Left forelimb (tissue), 1 donor: ENCODE results near the gene TFR2.

Experiments
- DNase-seq: peaks from one replicate; pipeline ENCODE4 v3.0.0-alpha.2; 2018; ENCODE audit warnings: low spot score

TFR2 gene

DNA sequence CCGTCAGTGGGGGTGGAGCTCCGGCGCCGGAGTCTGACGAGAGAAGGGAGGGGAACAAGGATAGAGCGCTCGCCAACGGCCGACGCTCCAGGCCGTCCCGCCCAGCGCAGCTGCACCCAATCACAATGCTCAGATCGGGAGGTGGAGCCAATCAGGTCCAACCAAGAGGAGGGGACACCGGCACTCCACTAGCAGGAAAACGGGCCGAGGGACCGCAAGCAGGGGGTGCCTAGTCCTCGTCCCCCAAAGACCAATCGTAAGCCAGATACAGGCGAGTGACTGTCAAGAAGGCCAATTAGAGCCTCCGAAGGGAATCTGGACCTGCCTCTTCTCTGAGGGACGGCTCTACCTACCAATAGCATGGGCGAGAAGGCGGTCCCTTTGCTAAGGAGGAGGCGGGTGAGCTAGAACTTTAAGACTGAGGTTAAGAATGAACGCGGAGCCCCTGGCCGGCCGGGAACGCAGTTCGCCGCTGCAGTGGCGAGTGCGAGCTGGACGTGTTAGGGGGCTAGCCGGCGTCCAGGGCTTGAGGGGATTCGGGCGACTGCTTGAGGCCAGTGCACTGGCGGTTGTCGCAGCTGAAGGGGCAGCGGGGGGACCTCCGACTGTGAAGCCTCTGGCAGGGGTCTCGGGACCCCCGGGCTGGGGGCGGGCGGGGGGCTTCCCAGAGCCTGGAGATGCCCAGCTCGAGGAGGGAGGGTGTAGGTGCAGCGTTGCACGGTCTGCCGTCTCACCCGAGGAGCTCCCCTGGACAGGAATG lies 54.9 kb downstream of the TFR2 start, which contains the start of gene FBXO24:
TSS of gene FBXO24 (plus strand) at position 63 of the 760 bp plus-strand sequence. CDS start at position 361, 298 bp downstream.
- peak; percentile 99 for DNase-seq

DNA sequence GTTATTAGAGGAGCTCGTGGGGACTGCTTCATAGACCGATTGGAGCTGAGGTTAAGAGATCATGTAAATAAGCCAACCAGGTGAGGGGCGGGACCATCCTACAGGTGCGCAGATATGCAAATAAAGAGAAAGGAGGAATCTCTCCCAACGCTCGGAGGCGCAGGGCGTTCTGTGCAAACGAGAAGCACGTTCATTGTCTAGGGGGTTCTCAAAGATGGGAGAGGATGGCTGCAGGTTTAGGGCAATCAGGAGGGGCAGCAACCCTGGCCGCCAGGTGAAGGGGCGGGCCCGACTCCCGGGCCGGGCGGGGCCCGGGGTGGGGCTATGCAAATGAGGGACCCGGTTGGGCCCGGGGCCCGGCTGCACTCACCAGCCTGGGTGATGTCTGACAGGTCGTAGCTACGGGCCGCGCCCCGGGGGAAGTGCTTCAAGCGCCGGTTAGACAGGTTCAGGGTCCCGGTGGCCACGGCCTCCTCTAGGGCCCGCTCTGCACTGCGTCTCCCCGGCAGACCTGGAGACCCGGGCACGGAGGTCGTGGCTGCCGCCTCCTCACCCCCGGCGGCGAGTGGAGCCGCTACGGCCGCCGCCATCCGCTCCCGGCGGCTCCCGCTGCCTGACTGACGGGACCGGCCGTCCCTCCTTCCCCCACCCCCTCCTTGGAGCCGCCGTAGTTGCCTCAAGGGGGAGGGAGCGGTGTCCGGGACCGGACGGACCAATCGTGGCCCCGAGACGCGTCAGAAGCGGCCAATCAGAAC lies 55.7 kb downstream of the TFR2 start, which contains the start of gene LRCH4:
TSS of gene LRCH4 (minus strand) at position 619 of the 755 bp plus-strand sequence. CDS start at position 590, 29 bp downstream.
- DNase-seq, result no peak

DNA sequence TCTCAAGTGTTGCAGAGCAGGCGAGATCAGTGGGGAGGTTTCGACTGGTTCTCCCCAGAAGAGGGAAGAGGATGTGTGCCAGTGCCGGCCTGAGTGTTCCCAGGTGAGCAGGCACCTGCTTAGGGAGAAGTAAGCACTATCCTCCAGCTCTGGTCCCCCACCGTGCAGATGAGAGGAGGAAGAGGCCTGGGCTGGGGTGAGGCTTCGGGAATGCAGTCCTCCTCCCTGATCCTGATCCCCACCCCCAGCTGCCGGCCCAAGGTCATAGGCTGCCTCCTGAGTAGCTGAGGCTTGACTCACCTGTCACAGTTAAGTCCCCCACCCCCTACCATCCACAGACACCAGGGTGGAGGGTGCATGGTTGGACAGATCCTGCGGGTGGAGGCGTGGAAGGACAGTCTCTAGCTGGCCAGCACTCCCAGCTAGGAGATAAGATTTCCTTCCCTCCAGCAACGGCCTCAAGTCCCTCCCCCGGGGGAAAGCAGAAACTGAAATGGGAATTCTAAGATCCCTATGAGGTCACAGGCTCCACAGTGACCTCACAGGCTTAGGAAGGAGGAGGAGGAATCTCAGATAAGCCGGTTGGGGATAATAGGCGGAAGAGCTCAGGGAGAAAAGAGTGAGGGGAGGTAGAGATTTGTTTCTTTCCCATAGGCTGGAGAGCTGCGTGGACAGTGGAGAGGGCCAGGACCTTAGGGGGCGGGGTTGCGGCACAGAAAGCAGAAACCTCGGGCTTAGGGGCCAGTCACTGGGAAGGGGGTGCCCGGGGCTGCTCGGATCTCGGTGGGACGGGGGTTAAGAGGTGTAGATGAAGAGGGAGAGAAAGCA lies 56.5 kb downstream of the TFR2 start:
- DNase-seq, result no peak

DNA sequence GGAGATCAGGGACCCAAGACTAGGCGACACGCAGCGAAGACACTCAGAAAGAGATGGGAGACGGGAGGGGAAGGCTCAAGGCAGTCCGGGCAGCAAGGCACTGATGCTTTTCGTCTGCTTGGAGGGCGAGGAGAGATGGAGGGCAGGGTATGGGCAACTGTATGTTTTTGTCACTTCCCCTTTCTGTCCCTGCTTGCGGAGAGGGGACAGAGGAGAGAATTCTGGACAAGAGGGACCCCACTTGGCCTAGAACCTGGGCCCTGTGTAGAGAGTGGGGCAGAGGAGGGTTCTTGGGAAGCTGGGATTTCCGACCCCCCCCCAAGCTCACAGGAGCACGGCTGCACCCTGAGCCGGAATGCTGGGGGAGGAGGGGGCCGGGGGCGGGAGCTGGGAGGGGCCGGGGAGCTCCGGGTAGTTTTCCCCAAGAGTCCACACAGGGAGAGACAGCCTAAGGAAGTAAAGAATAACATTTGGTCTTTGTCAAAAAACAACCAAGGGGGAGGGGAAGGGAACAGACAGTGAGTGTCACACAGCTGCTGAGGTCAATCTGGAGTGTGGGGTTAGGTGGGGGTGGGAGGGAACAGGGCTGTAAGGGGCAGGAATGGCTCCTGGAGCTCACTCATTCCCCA lies 57.2 kb downstream of the TFR2 start:
- no peak for DNase-seq

DNA sequence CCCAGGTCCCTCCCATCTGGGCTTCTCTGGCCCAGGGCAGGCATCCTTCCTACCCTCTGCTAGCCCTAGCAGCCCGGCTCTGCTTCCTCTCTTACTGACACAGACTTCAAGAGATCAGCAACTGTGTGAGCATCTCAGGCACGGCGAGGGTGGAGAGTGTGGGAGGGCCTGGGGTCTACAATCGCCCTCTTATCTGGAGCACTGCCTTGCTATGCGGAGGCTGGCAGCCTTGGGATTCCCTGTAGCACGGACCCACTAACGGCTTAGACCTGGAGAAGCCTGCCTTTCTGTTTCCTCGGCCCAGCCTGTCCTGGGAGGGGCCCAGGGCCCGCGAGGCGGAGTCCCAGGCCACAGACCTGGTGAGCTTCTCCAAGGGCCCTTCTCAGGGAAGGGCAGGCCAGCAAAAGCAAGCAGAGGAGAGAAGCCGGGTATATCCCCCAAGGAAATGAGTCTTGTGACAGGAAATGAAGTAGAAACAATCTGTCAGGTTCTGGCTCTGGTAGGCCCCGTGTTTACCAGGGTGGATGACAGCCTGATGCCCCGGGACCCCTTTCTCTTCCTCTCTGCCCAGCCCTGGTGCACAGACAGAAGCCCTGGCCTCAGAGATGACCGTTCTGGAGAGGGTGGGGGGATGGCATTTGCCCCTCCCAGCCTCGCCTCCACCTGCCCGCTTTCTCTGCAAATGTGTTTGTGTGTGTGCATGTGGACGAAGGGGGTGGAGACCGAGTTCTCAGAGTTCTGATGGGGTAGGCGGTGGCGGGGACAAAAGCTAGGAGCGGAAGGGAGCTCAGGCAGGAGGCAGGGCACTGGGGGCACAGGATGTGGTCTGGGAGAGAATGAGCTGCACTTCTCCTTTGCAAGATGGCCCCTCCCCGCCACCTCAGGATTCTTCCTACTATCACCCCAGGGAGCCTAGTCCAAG lies 58.0 kb downstream of the TFR2 start:
- no peak for DNase-seq

DNA sequence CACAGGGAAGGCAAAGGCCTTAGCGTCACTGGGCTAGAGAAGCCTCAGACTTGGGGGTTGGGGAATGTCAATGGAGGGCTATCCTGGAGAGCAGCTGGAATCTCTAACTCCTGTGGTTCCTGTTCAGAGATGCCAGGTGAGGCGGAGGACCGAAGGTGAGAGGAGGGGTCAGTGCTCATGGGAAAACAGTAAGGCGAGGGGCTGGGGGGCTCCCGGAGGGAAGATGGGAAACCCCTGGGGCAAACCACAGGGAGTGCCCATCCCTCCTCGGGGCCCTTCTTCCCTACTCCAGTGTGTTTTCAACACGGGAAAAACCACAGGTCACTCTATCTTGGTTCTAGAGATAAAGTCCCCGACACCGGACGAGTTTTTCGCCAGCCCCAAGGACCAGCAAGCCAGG lies 58.7 kb downstream of the TFR2 start:
- DNase-seq, result no peak

- no peak for DNase-seq
These were observed 59.2 kb downstream of the TFR2 start for GRCh38 chr7:100582041-100582579.

- no peak for DNase-seq
These were observed 60.7 kb downstream of the TFR2 start for GRCh38 chr7:100580466-100581283.

- DNase-seq, result no peak
These were observed 62.8 kb downstream of the TFR2 start for GRCh38 chr7:100578246-100579183.

- DNase-seq, result no peak
These were observed 63.8 kb downstream of the TFR2 start for GRCh38 chr7:100577507-100577906.

DNA sequence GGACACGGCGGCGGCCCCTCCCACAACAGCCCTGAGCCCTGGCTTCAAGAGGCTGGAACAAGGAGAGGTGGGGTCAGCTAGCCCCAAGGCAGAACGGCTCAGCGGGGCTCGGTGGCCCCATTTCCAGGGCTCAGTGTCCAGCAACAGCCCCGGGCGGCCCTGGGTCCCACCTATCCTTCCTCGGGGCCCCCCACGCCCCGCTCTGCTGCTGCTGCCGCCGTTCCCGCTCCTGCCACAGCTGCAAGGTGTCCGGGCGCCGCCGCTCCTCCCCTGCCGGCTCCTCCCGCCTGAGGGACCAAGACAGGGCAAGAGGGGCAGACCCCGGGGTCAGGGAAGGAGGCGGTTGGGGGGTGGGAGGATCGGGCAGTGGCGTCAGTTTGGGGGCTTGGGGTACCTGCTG lies 64.2 kb downstream of the TFR2 start:
- no peak for DNase-seq

DNA sequence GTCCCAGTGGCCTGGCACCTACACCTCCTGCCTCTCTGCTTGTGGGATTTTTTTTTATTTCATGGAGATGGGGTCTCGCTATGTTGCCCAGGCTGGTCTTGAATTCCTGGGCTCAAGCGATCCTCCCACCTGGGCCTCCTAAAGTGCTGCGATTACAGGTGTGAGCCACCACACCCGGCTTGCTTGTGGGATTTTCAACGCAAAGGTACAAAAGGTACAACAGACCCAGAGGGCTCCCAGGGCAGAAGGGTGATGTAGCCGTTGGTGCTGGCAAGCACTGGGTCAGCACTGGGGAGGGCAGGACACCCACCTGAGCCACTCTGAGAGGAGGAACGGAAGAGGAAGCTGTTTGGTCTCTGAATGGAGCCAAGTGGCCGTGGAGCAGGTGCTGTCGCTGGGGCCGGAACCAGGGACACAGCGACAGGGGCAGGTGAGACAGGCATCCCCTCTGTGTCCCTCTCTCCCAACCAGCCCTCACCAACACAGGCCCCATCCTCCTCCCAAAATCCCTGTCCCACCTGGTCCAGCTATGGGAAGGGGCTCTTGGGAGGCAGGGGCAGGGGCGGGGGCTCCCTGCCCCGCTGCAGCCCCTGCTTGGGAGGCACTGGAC lies 64.9 kb downstream of the TFR2 start:
- no peak for DNase-seq

DNA sequence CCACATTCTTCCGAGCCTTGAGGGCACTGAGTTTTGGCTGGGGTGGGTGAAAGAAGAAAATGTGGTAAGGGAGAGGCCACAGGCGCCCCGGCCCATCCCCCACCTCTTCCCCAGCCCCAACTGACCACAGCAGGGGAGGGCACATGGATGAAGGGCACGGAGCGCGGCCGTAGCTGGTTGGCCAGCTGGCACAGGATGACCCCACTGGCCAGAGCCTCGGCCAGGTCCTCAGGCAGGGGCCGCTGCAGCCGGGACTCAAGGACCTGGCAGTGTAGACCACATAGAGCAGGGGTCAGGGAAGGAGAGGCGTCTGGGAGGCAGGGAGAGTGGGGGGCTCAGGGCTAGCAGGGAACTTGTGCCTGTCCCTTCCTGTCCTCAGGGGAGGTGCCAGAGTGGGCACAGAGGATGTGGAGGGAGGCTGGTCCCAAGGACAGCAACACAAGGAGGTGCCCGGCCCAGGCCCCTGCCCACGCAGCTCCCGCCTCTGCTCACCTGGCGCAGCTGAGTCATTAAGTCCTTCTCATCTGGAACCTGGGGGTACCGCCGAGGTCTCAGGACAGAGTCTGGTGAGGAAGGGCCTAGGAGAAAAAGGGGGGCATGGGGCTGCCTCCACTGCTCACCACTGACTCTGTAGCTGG lies 65.5 kb downstream of the TFR2 start:
- no peak for DNase-seq

GRCh38 chr7:100575206-100575631 lies 66.1 kb downstream of the TFR2 start:
- no peak for DNase-seq

DNA sequence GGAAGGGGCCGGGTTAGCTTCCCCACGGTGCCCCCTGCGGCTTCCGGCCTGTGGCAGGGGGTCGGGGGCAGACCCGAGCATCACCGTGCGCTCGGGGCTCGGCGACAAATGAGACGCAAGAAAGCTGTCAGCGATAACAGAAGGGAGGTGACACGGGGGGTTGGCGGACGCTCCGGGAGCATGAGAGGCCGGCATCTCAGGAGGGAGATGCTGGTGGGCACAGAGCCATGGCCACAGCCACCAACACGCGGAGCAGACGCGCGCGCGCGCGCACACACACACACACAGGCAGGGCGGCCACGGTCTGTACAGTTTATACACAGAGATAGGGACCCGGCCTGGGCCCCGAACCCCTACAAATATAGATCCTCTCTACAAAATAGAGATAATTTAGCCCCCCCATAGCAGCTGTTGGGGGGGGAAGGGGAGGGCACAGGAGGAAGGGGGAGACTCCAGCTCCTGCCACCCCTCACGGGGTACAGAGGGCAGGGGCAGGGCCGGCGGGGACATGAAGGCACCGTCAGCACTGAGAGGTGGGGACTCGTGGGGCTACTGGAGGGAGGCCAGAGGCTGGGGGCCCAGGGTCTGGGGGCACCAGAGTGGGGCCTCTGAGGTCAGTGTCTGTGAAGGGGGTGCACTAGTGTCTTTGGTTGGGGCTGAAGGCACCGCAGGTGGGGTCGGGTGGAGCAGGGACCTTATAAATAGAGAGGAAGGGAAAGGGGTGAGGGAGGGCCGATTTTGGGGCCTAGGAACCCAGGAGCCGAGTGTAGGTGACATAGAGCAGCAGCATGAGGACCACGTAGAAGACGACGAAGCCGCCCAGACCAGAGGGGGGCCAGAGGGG lies 66.8 kb downstream of the TFR2 start:
- no peak for DNase-seq

DNA sequence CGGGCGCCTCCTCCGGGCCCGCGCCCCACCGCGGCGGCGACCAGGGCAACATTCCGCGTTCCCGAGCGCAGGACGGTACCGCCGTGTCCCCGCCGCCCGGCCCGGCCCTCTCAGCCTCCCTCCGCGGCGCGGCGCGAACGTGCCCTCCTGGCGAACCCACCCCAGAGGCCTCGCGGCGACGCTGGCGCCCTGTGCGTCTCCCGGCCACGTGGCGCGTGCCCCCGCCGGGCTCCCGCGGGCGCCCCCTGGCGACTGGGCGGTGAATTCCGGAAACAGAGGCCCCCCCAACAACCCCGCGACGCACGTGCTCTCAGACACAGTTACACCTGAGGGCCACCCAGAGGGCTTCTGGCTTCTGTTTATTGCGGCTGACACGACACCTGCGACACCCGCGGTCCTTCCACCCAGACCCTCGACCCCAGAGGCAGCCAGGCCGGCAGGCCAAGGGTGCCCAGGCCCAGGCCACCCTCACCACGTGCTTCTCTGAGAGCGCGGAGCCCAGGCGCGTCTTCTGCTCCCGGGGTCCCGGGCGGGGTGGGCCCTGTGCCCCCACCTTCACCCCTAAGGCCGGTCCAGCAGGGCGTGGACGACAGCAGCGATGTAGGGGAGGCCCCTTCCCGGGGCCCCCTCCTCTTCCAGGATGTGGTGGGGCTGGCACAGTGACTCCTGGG lies 67.5 kb downstream of the TFR2 start, which contains the start of gene SAP25:
TSS of gene SAP25 (minus strand) at position 210 of the 671 bp plus-strand sequence. CDS start at position 52, 158 bp downstream.
- no peak for DNase-seq
